Measurements from ENCODE around the gene PRKCH.

Gene PRKCH

DNA sequence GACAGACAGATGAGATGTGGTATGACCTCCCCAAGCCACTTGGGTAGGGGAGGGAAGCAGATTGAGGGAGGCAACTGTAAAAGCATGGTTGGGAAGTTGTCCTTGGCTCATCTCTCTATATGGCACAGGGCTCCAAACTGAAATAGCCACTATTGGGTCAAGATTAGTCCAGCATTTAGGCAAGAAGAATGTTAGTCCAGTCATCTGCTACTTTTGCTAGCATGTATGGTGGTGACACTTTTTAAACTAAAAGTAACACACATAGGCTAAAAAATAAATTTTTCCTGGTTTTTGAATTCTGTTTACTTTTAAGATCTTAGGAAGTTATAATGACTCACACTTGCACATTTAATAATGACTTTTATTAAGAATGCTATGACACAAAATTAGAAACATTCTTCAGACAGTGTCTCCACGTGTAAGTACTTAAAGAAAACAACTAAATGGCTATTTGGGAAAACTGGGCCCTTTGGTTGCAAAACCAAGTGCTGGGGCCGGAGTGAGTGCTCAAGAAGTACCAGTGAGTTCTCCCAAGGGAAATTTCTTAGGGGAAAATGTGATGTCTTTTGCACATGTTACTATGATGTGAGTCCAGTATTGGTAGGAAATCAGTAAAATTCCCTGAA, 194.9 kb downstream of the PRKCH start:
- Histone ChIP-seq H2AFZ (ENCODE audit: low read depth, low read length, severe bottlenecking) (no peak overlapping the region), H3K27ac (ENCODE audit: low read depth, low read length) (no peak overlapping the region), H3K9me2 (replicated peaks; ENCODE audit: insufficient read depth, low read length) (no peaks in the 10 kb centered on the region), H3K9ac (ENCODE audit: low read length) (no peak overlapping the region), H3K27me3 (ENCODE audit: low read length) (no peaks in the 10 kb centered on the region), H3K9me3 (ENCODE audit: insufficient read depth, low read length) (no peaks in the 10 kb centered on the region), H4K20me1 (ENCODE audit: low read depth, low read length) (no peaks in the 10 kb centered on the region), H3F3A (ENCODE audit: insufficient read depth) (no peaks in the 10 kb centered on the region), H3K4me3 (ENCODE audit: insufficient read depth, low read length, poor library complexity, severe bottlenecking) (no peak overlapping the region), H3K36me3 (ENCODE audit: low read length) (no peaks in the 10 kb centered on the region), H3K79me2 (ENCODE audit: insufficient read depth, low read length) (no peaks in the 10 kb centered on the region), H3K4me2 (ENCODE audit: low read depth, low read length, poor library complexity, severe bottlenecking) (no peak overlapping the region)
- no peak for TF ChIP-seq EZH2phosphoT487 (conservative IDR thresholded peaks at IDR 0.05; ENCODE audit: low read length)
- TF ChIP-seq, protein P1, sequence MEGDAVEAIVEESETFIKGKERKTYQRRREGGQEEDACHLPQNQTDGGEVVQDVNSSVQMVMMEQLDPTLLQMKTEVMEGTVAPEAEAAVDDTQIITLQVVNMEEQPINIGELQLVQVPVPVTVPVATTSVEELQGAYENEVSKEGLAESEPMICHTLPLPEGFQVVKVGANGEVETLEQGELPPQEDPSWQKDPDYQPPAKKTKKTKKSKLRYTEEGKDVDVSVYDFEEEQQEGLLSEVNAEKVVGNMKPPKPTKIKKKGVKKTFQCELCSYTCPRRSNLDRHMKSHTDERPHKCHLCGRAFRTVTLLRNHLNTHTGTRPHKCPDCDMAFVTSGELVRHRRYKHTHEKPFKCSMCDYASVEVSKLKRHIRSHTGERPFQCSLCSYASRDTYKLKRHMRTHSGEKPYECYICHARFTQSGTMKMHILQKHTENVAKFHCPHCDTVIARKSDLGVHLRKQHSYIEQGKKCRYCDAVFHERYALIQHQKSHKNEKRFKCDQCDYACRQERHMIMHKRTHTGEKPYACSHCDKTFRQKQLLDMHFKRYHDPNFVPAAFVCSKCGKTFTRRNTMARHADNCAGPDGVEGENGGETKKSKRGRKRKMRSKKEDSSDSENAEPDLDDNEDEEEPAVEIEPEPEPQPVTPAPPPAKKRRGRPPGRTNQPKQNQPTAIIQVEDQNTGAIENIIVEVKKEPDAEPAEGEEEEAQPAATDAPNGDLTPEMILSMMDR (IDR thresholded peaks at IDR 0.05; ENCODE audit: insufficient read depth, low read length, poor library complexity, severe bottlenecking) = no peak

DNA sequence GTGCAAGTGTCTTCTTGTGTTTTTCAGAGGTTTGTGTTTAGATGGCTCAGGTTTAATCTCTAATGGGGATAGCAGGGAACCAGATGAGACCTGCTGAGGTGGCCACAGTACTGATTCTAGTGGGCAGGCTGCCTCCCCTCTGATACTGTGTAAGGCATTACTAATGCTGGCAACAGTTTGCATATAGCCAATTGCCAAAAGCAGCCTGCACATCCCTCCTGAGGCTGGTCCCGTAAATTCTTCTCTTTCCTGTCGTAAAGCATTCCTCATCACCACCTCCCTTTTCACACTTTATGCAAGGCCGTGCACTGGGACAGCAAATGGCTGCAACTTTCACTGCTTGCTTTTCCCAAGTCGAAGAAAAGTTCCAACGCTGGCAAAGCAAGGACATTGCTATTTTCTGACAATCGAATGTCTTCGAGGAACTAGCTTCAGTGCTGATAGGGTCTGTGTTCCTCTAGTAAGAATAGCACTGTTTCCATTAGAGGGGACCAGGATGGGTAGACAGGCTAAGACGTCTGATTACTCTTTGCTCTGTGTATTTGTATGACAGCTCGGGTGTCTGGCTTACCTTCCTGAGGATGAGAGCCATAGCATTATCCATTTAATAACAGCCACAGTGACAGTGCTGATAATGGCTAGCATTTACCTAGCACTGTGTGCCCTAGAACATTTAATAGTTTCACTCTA, 195.7 kb downstream of the PRKCH start:
- no peaks in the 10 kb centered on the region for H3K27me3 ChIP-seq (ENCODE audit: low read length)
- H3K27ac ChIP-seq (ENCODE audit: low read depth, low read length) = no peak overlapping the region
- no peaks in the 10 kb centered on the region for H3K9me3 ChIP-seq (ENCODE audit: insufficient read depth, low read length)
- H3K36me3 ChIP-seq (ENCODE audit: low read length) = no peaks in the 10 kb centered on the region
- H3K9ac ChIP-seq (ENCODE audit: low read length) = no peak overlapping the region
- TF ChIP-seq, protein P1 (IDR thresholded peaks at IDR 0.05; ENCODE audit: insufficient read depth, low read length, poor library complexity, severe bottlenecking) = no peak
- no peak for TF ChIP-seq EZH2phosphoT487 (conservative IDR thresholded peaks at IDR 0.05; ENCODE audit: low read length)
- H3F3A ChIP-seq (ENCODE audit: insufficient read depth) = no peaks in the 10 kb centered on the region
- no peaks in the 10 kb centered on the region for H3K79me2 ChIP-seq (ENCODE audit: insufficient read depth, low read length)
- H4K20me1 ChIP-seq (ENCODE audit: low read depth, low read length) = no peaks in the 10 kb centered on the region
- H3K4me2 ChIP-seq (ENCODE audit: low read depth, low read length, poor library complexity, severe bottlenecking) = no peak overlapping the region
- no peak overlapping the region for H3K4me3 ChIP-seq (ENCODE audit: insufficient read depth, low read length, poor library complexity, severe bottlenecking)
- no peak overlapping the region for H2AFZ ChIP-seq (ENCODE audit: low read depth, low read length, severe bottlenecking)
- H3K9me2 ChIP-seq (replicated peaks; ENCODE audit: insufficient read depth, low read length) = no peaks in the 10 kb centered on the region

DNA sequence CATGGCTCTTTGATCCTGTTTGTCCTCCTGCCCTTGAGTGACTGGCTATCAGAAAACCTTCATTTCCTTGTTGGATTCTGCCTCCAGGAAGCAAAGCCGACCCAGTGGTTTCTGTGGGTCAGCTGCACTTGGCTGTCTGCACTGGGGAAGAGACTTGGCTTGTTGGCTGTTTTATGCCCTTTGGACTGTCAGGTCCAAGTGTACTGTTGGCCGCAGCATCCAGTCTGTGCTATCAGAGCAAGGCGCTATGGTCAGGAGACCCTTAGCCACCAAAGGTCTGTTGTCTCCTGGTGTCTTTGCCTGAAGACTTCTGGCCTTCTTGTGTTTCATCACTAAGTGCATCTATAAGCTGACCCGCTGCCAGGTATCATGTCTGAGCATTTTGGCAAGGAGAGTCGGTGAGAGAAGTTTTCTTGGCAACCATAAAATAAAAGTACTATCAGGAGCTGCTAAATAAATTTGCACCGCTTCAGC, 196.6 kb downstream of the PRKCH start:
- no peak for TF ChIP-seq EZH2phosphoT487 (conservative IDR thresholded peaks at IDR 0.05; ENCODE audit: low read length)
- TF ChIP-seq, protein P1 (IDR thresholded peaks at IDR 0.05; ENCODE audit: insufficient read depth, low read length, poor library complexity, severe bottlenecking) = no peak
- Histone ChIP-seq H4K20me1 (ENCODE audit: low read depth, low read length) (no peaks in the 10 kb centered on the region), H3F3A (ENCODE audit: insufficient read depth) (no peaks in the 10 kb centered on the region), H3K9me3 (ENCODE audit: insufficient read depth, low read length) (no peaks in the 10 kb centered on the region), H3K27me3 (ENCODE audit: low read length) (no peaks in the 10 kb centered on the region), H3K27ac (ENCODE audit: low read depth, low read length) (no peak overlapping the region), H3K9me2 (replicated peaks; ENCODE audit: insufficient read depth, low read length) (no peaks in the 10 kb centered on the region), H3K79me2 (ENCODE audit: insufficient read depth, low read length) (no peaks in the 10 kb centered on the region), H3K4me3 (ENCODE audit: insufficient read depth, low read length, poor library complexity, severe bottlenecking) (no peak overlapping the region), H3K36me3 (ENCODE audit: low read length) (no peaks in the 10 kb centered on the region), H3K9ac (ENCODE audit: low read length) (no peak overlapping the region), H3K4me2 (ENCODE audit: low read depth, low read length, poor library complexity, severe bottlenecking) (no peak overlapping the region), H2AFZ (ENCODE audit: low read depth, low read length, severe bottlenecking) (no peak overlapping the region)

Data from SU-DHL-6 (cell line).